ENCODE data around the gene ITPKC. TPM values are rescaled to one million over a fixed set of nuclear protein-coding genes. Genes with fewer than 3 reads are reported as not detected.
A peak's percentile ranks its signal among the peaks of the same experiment; 100 is the strongest.

The ITPKC gene
- total and polyA plus RNA-seq, 9 of the 15 experiments (the other 6 are each of a cell fraction or from before 2014, with no cell fraction given), result 0.08 to 9.3 (median 5.8) TPM

DNA sequence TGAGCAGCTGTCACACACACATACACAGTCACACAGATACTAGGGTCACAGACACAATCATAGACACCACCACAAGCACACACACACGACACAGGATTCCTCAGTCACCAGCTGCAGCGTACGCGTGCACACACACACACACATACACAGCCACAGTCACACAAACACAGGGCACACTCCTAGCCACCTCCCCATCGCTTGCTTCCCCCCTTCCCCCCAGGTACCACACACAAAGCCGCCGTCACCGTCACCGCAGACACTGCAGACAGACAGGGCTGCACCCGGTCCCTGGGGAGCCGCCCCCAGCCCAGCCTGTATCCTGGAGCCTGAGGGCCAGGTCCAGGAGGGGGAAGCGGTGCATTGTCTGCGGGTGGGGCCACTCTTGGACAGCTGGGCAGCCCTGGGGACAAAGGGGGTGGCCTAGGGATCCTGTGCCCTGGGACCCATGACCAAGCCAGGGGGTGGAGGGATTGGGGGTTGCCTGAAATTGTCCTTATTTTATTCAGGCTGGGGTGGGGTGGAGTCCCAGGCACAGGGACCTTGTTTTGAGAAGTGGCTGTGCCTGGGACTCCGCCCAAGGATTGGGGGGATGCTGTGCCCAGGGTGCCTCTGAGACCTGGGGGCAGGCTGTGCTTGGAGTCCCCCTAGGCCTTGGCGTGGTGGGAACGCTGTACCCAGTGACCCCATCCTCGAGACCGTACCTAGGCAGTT is 27.4 kb upstream of the ITPKC start (continued):
- TF ChIP-seq RCOR1 (IDR thresholded peaks at IDR 0.05; ENCODE audit: borderline replicate concordance in 1 of 2, low read depth in 2 of 2, low read length in 2 of 2), result no peak
- no peak for TF ChIP-seq SNIP1 (IDR thresholded peaks at IDR 0.05; ENCODE audit: low read depth)
- TF ChIP-seq ATF1 (CRISPR knock-in tag; IDR thresholded peaks at IDR 0.05), result no peak
- TF ChIP-seq ATF1 (tag; IDR thresholded peaks at IDR 0.05), result 0 out of 2 replicates have a peak, but pooled peaks have one; percentile 26
- no peak for TF ChIP-seq ZNF75A (CRISPR knock-in tag; IDR thresholded peaks at IDR 0.05)
- peak; percentile 61; the same call in 1 of the 2 replicates for TF ChIP-seq LARP7 (IDR thresholded peaks at IDR 0.05)
- no peak for TF ChIP-seq SPI1 (IDR thresholded peaks at IDR 0.05; ENCODE audit: borderline replicate concordance, low read depth, low read length)
- TF ChIP-seq CCAR2 (IDR thresholded peaks at IDR 0.05; ENCODE audit: low read depth, low read length), result no peak
- TF ChIP-seq ZNF277 (CRISPR knock-in tag; IDR thresholded peaks at IDR 0.05; ENCODE audit: borderline replicate concordance), result no peak
- no peak for TF ChIP-seq RUNX1 (IDR thresholded peaks at IDR 0.05; ENCODE audit: low read depth)
- 0 out of 2 replicates have a peak, but pooled peaks have one; percentile 21 for TF ChIP-seq ZEB2 (IDR thresholded peaks at IDR 0.05)
- TF ChIP-seq, protein P1, sequence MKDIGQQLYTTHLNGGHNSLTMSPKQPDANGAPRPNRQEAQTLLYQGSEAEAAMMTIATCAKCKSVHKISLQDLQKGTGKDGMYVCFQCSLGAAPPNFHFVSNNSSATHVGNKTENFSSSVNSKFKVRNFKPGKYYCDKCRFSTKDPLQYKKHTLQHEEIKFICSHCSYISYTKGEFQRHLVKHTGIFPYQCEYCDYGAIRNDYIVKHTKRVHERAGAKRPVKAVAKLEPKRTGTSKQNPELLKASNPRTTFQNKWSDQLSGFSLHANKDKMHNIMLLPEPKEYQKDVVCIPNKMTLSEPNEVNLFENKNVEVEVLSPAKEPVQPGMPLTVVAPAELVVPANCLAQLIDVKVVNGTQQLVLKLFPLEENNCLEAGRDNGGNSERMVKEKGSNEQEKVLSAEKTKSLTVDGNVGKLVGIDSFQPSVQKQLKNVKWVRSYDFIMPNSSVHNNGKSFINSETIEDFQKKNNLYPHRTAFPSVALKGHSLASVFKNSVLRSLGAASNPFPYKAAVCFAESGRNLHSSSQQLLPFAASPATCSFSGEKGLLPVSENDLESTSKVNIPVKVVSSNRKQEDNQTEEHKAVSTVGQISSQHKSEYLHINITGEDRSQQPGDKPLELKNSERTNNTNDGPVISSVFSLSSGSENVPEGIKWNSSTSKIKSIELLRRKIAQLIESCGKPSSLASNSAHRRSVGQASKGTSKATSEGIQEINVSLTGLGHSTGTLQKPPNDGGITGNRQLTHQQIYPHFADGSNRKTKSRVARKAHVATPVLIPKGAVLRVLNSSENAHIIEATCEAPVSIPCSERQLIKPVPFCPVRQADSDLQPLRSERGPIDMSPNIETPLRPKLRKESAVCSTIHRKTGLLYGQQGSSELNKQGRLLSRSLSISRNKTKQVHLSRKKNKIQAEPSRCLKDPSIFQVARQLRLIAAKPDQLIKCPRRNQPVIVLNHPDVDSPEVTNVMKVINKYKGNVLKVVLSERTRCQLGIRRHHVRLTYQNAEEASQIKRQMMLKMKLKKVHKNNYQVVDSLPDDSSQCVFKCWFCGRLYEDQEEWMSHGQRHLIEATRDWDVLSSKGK (CRISPR knock-in tag; IDR thresholded peaks at IDR 0.05), result no peak
- peak; percentile 39 for TF ChIP-seq MTA2 (IDR thresholded peaks at IDR 0.05; ENCODE audit: low read depth)
- no peak for TF ChIP-seq ZNF586 (CRISPR knock-in tag; conservative IDR thresholded peaks at IDR 0.05)
- TF ChIP-seq SMAD4 (CRISPR knock-in tag; conservative IDR thresholded peaks at IDR 0.05), result peak; percentile 49
- no peak for TF ChIP-seq NR2C1 (IDR thresholded peaks at IDR 0.05)
- no peak for TF ChIP-seq NR2C1 (tag; IDR thresholded peaks at IDR 0.05)
- no peak for TF ChIP-seq BACH1 (tag; IDR thresholded peaks at IDR 0.05)
- TF ChIP-seq TCFL5 (CRISPR knock-in tag; conservative IDR thresholded peaks at IDR 0.05), result no peak
- TF ChIP-seq MCM3 (IDR thresholded peaks at IDR 0.05), result no peak
- no peak for TF ChIP-seq SNAPC5 (CRISPR knock-in tag; IDR thresholded peaks at IDR 0.05)
- TF ChIP-seq RBM34 (IDR thresholded peaks at IDR 0.05; ENCODE audit: borderline replicate concordance, insufficient read depth, low read length), result no peak
- TF ChIP-seq PTRF (tag; IDR thresholded peaks at IDR 0.05), result no peak
- TF ChIP-seq RHOXF2B (CRISPR knock-in tag; conservative IDR thresholded peaks at IDR 0.05), result no peak
- TF ChIP-seq HMGXB4 (CRISPR knock-in tag; IDR thresholded peaks at IDR 0.05), result no peak
- TF ChIP-seq NR1H2 (CRISPR knock-in tag; IDR thresholded peaks at IDR 0.05), result no peak
